MM.1S (cell line): Measurements from ENCODE around the gene PTPRN2.
"Not testable (repeated sequence)": the region's sequence is repeated elsewhere in the genome, so short reads cannot be mapped to it uniquely, and the experiment has no call there.

Experiments
- DNase-seq: peaks from one replicate; pipeline ENCODE4 v3.0.0-alpha.2; 2015
- H2AFZ ChIP-seq: fragments of 300-600 bp; sonication (generic); 2 replicates; pipeline ENCODE4 v1.6.0; 2016; ENCODE audit warnings: antibody characterized with exemption, low read length
- H3F3A ChIP-seq: fragments of 300-600 bp; sonication (generic); 2 replicates; pipeline ENCODE4 v1.6.1; 2016; ENCODE audit warnings: mild to moderate bottlenecking, antibody characterized with exemption, low read length, moderate library complexity, mixed read lengths; ENCODE audit not compliant: insufficient read depth
- H3K27ac ChIP-seq: fragments of 300-600 bp; sonication (generic); 2 replicates; pipeline ENCODE4 v1.5.1; 2016; ENCODE audit warnings: mild to moderate bottlenecking, low read length
- H3K27me3 ChIP-seq: fragments of 300-600 bp; sonication (generic); replicated peaks from 2 replicates; pipeline ENCODE4 v1.6.0; 2016; ENCODE audit warnings: low read length; ENCODE audit not compliant: insufficient read depth
- H3K36me3 ChIP-seq: fragments of 300-600 bp; sonication (generic); replicated peaks from 2 replicates; pipeline ENCODE4 v1.6.1; 2016; ENCODE audit warnings: mild to moderate bottlenecking, low read length, mixed read lengths; ENCODE audit not compliant: insufficient read depth
- H3K4me1 ChIP-seq: fragments of 300-600 bp; sonication (generic); 2 replicates; pipeline ENCODE4 v1.6.1; 2016; ENCODE audit warnings: low read length, mixed read lengths
- H3K4me2 ChIP-seq: fragments of 300-600 bp; sonication (generic); 2 replicates; pipeline ENCODE4 v1.6.0; 2016; ENCODE audit warnings: low read depth, low read length
- H3K4me3 ChIP-seq: fragments of 300-600 bp; sonication (generic); 2 replicates; pipeline ENCODE4 v1.5.1; 2016; ENCODE audit warnings: low read length, mixed read lengths
- H3K79me2 ChIP-seq: fragments of 300-600 bp; sonication (generic); 2 replicates; pipeline ENCODE4 v1.6.1; 2016; ENCODE audit warnings: mixed run types, low read length, mixed read lengths
- H3K9ac ChIP-seq: fragments of 300-600 bp; sonication (generic); 2 replicates; pipeline ENCODE4 v1.6.1; 2016; ENCODE audit warnings: low read length, mixed read lengths
- H3K9me2 ChIP-seq: fragments of 300-600 bp; sonication (generic); replicated peaks from 2 replicates; pipeline ENCODE4 v1.6.1; 2016; ENCODE audit warnings: mild to moderate bottlenecking, low read length, mixed read lengths; ENCODE audit not compliant: insufficient read depth
- H3K9me3 ChIP-seq: fragments of 300-600 bp; sonication (generic); replicated peaks from 2 replicates; pipeline ENCODE4 v1.6.1; 2016; ENCODE audit warnings: mild to moderate bottlenecking, low read length, mixed read lengths; ENCODE audit not compliant: insufficient read depth
- H4K20me1 ChIP-seq: fragments of 300-600 bp; sonication (generic); 2 replicates; pipeline ENCODE4 v1.6.1; 2016; ENCODE audit warnings: mild to moderate bottlenecking, low read length, moderate library complexity, mixed read lengths; ENCODE audit not compliant: insufficient read depth
- EZH2 ChIP-seq: fragments of 300-600 bp; sonication (generic); optimal IDR thresholded peaks from 2 replicates; pipeline ENCODE3; 2017; ENCODE audit warnings: low read depth, mild to moderate bottlenecking, antibody characterized with exemption, low read length, mixed read lengths
- EZH2phosphoT487 ChIP-seq: fragments of 300-600 bp; sonication (generic); IDR thresholded peaks from 2 replicates; pipeline ENCODE4 v1.6.1; 2018; ENCODE audit warnings: antibody characterized with exemption, low read length
- TF ChIP-seq, protein P1 (sequence below): fragments of 300-600 bp; sonication (generic); IDR thresholded peaks from 2 replicates; pipeline ENCODE4 v1.5.1; 2016; ENCODE audit warnings: antibody characterized with exemption, low read length, mixed read lengths

Gene PTPRN2

DNA sequence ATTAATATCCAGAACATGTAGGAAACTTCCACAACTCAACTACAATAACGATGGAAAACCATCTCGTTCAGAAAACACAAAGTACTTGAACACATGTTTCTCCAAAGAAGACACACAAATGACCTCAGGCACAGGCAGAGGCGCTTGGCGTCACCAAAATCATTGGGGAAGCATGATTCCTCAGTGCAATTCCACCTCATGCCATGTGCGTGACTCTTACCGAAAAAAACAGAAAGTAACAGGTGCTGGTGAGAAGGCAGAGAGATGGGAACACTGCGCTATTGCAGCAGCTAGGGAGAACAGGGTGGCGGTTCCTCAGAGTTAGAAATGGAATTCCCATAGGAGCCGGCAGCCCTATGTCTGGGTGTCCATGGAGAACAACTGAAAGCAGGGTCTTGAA, 860.9 kb downstream of the PTPRN2 start:
- Histone ChIP-seq H3K4me1 (no peaks in the 10 kb centered on the region), H4K20me1 (no peaks in the 10 kb centered on the region), H3K9ac (no peak overlapping the region), H3K9me2 (no peaks in the 10 kb centered on the region), H3K79me2 (no peaks in the 10 kb centered on the region), H3K27ac (no peak overlapping the region), H2AFZ (no peak overlapping the region), H3F3A (no peaks in the 10 kb centered on the region), H3K4me2 (no peak overlapping the region), H3K9me3 (no peaks in the 10 kb centered on the region), H3K4me3 (no peak overlapping the region), H3K27me3 (peaks cover 68% of the 10 kb centered on the region), H3K36me3 (no peaks in the 10 kb centered on the region)
- no peak for TF ChIP-seq EZH2
- TF ChIP-seq, protein P1, sequence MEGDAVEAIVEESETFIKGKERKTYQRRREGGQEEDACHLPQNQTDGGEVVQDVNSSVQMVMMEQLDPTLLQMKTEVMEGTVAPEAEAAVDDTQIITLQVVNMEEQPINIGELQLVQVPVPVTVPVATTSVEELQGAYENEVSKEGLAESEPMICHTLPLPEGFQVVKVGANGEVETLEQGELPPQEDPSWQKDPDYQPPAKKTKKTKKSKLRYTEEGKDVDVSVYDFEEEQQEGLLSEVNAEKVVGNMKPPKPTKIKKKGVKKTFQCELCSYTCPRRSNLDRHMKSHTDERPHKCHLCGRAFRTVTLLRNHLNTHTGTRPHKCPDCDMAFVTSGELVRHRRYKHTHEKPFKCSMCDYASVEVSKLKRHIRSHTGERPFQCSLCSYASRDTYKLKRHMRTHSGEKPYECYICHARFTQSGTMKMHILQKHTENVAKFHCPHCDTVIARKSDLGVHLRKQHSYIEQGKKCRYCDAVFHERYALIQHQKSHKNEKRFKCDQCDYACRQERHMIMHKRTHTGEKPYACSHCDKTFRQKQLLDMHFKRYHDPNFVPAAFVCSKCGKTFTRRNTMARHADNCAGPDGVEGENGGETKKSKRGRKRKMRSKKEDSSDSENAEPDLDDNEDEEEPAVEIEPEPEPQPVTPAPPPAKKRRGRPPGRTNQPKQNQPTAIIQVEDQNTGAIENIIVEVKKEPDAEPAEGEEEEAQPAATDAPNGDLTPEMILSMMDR = no peak
- no peak for TF ChIP-seq EZH2phosphoT487
- no peak for DNase-seq

DNA sequence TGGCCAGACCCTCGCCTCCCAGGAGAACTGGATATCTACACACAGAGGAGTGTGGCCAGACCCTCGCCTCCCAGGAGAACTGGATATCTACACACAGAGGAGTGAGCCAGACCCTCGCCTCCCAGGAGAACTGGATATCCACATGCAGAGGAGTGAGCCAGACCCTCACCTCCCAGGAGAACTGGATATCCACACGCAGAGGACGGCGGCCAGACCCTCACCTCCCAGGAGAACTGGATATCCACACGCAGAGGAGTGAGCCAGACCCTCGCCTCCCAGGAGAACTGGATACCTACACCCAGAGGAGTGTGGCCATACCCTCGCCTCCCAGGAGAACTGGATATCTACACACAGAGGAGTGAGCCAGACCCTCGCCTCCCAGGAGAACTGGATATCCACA, 862.3 kb downstream of the PTPRN2 start:
- H2AFZ ChIP-seq, H3K9ac ChIP-seq, DNase-seq, H3K9me3 ChIP-seq, H3K79me2 ChIP-seq, H4K20me1 ChIP-seq, H3K9me2 ChIP-seq, H3K4me1 ChIP-seq, H3K4me2 ChIP-seq, H3F3A ChIP-seq, H3K4me3 ChIP-seq, H3K36me3 ChIP-seq, H3K27ac ChIP-seq: not testable (repeated sequence)
- H3K27me3 ChIP-seq = peaks cover 81% of the 10 kb centered on the region

DNA sequence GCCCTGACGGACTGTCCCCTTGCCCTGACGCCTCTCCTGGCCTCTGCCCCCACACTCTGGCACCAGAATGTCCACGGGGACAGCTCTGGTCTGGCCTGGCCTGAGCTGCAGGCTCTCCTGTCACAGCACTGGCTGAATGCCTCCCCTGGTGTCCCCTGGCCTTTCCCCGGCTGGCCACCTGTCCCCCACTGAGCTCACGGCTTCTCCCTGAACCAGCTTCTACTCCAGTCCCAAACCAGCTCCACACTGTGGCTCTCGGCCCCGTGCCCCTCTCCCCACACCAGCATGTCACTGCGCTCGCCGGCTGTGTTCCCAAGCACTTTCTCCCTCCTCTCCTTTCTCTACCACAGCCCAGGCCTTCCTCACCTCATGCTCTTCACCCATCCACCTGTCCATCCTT, 864.4 kb downstream of the PTPRN2 start:
- H3K9me3 ChIP-seq = no peaks in the 10 kb centered on the region
- no peaks in the 10 kb centered on the region for H3K79me2 ChIP-seq

More for the DNA sequence above, 864.4 kb downstream of the PTPRN2 start:
- H3F3A ChIP-seq = no peaks in the 10 kb centered on the region
- no peaks in the 10 kb centered on the region for H3K36me3 ChIP-seq
- H2AFZ ChIP-seq = no peak overlapping the region
- H3K9me2 ChIP-seq = no peaks in the 10 kb centered on the region
- H3K27me3 ChIP-seq = peaks cover 81% of the 10 kb centered on the region
- DNase-seq = no peak
- H3K4me3 ChIP-seq = no peak overlapping the region
- TF ChIP-seq, protein P1 = no peak
- TF ChIP-seq EZH2 (no peak), EZH2phosphoT487 (no peak)
- H3K27ac ChIP-seq = no peak overlapping the region
- no peaks in the 10 kb centered on the region for H4K20me1 ChIP-seq
- H3K4me2 ChIP-seq = no peak overlapping the region
- H3K9ac ChIP-seq = no peak overlapping the region
- no peaks in the 10 kb centered on the region for H3K4me1 ChIP-seq
